Gastrocnemius medialis (tissue), 4 donors: ENCODE measurements around the gene BBX.

Experiments used
- POLR2A ChIP-seq, 2 donors: fragments of 450-650 bp; IDR thresholded peaks; one replicate each; pipeline ENCODE4 v1.6.1; 2017; ENCODE audit warnings: antibody characterized with exemption in 2 of 2, mild to moderate bottlenecking in 2 of 2, moderate library complexity in 2 of 2
- TF ChIP-seq, protein P1 (sequence below), 5 experiments: fragments of 450-650 bp in 3 of 5; fragments of 200-600 bp in 2 of 5; sonication (generic) in 2 of 5; IDR thresholded peaks in 4 of 5; conservative IDR thresholded peaks in 1 of 5; 1 replicate in 4 of 5; 2 replicates in 1 of 5; pipeline ENCODE4 v1.5.1; 2016 to 2019; ENCODE audit warnings: antibody characterized with exemption in 5 of 5, mild to moderate bottlenecking in 3 of 5, moderate library complexity in 3 of 5

DNA sequence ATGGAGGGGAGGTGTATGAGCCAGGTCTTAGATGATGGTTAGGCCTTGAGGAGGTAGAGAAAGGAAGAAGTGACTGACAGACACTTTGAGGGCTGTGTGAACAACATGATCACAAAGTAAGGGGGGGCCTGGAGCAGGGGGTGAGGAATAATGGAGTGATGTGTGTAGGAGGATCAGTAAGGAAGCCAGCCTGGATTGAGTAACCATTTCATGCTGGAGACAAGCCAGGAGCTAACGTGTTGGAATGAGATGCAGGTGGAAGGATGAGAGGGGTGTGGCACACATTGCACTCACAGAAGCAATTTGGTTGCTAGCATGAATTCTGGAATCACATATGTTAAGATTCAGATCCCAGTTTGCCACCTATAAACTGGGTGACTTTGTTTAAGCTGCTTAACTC, 65.5 kb downstream of the BBX start:
- TF ChIP-seq, protein P1, sequence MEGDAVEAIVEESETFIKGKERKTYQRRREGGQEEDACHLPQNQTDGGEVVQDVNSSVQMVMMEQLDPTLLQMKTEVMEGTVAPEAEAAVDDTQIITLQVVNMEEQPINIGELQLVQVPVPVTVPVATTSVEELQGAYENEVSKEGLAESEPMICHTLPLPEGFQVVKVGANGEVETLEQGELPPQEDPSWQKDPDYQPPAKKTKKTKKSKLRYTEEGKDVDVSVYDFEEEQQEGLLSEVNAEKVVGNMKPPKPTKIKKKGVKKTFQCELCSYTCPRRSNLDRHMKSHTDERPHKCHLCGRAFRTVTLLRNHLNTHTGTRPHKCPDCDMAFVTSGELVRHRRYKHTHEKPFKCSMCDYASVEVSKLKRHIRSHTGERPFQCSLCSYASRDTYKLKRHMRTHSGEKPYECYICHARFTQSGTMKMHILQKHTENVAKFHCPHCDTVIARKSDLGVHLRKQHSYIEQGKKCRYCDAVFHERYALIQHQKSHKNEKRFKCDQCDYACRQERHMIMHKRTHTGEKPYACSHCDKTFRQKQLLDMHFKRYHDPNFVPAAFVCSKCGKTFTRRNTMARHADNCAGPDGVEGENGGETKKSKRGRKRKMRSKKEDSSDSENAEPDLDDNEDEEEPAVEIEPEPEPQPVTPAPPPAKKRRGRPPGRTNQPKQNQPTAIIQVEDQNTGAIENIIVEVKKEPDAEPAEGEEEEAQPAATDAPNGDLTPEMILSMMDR (IDR thresholded peaks at IDR 0.05 in 4 of 5, conservative IDR thresholded peaks at IDR 0.05 in 1 of 5) = no peak
- TF ChIP-seq POLR2A (IDR thresholded peaks at IDR 0.05) = no peak
